ENCODE data around the gene SOCS2. TPM values are rescaled to one million over a fixed set of nuclear protein-coding genes. Genes with fewer than 3 reads are reported as not detected.

The SOCS2 gene, protein sequence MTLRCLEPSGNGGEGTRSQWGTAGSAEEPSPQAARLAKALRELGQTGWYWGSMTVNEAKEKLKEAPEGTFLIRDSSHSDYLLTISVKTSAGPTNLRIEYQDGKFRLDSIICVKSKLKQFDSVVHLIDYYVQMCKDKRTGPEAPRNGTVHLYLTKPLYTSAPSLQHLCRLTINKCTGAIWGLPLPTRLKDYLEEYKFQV
- total RNA-seq (ENCODE audit: unreplicated experiment), result 19.5 TPM
- long read RNA-seq, partial matches to known transcripts, result 0 of 11 reads
- long read RNA-seq, other reads (novel, unspliced or antisense), result 1 of 11 reads

DNA sequence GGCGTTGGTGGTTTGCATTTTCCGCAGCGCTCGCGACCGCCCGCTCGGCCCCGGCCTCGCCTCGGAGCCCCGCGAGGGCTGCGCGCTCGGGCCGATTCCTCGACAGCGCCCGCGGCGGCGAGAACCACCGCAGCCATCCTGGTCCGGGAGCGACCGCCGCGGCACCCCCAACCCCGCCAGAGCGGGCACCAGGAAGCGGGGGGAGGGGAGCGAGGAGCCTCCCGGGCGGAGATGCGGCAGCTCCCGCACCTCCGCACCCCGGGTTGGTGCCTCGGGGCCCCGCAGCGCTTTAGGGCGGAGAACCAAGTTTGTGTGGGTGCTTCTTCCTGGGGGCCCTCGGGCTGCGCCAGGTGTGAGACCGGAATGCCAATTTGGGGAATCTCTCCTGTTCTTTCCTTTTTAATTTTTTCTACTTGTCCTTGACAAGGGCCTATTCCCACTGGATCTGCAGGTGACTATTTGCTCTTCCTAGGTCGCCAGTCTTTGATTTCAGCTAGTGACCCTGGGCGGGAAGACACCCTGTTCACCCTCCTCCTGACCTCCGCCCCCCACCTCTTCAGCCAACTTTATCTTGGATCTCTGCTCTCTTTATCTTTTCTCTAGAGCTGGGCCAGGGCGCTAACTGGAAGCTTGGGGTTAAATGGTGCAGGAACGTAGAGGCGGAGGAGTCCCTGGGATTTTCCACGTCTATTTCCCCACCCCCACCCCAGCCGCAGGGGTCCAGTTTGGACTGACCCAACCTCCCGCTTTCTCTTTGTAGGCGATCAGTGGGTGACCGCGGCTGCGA is at the start of gene SOCS2:
Gene SOCS2, plus strand, starts transcription at position 751 of the 787 bp plus-strand sequence. CDS start 223 bp downstream, outside the sequence.
- Mint-ChIP-seq H3K4me3 (ENCODE audit: unreplicated experiment) (peak within 1 kb of the TSS; percentile 95), H3K4me1 (ENCODE audit: unreplicated experiment) (peaks cover 11% of the 10 kb centered on the region), H3K27ac (ENCODE audit: unreplicated experiment) (peak within 1 kb of the TSS; percentile 74), H3K9me3 (ENCODE audit: unreplicated experiment) (no peaks in the 10 kb centered on the region), H3K27me3 (ENCODE audit: unreplicated experiment) (peaks cover 19% of the 10 kb centered on the region), H3K36me3 (ENCODE audit: low read depth, unreplicated experiment) (peaks cover 12% of the 10 kb centered on the region)
- DNase-seq (ENCODE audit: low spot score), result peak; percentile 68
- TF ChIP-seq, protein P1, sequence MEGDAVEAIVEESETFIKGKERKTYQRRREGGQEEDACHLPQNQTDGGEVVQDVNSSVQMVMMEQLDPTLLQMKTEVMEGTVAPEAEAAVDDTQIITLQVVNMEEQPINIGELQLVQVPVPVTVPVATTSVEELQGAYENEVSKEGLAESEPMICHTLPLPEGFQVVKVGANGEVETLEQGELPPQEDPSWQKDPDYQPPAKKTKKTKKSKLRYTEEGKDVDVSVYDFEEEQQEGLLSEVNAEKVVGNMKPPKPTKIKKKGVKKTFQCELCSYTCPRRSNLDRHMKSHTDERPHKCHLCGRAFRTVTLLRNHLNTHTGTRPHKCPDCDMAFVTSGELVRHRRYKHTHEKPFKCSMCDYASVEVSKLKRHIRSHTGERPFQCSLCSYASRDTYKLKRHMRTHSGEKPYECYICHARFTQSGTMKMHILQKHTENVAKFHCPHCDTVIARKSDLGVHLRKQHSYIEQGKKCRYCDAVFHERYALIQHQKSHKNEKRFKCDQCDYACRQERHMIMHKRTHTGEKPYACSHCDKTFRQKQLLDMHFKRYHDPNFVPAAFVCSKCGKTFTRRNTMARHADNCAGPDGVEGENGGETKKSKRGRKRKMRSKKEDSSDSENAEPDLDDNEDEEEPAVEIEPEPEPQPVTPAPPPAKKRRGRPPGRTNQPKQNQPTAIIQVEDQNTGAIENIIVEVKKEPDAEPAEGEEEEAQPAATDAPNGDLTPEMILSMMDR (IDR thresholded peaks at IDR 0.05; ENCODE audit: unreplicated experiment), result no peak

DNA sequence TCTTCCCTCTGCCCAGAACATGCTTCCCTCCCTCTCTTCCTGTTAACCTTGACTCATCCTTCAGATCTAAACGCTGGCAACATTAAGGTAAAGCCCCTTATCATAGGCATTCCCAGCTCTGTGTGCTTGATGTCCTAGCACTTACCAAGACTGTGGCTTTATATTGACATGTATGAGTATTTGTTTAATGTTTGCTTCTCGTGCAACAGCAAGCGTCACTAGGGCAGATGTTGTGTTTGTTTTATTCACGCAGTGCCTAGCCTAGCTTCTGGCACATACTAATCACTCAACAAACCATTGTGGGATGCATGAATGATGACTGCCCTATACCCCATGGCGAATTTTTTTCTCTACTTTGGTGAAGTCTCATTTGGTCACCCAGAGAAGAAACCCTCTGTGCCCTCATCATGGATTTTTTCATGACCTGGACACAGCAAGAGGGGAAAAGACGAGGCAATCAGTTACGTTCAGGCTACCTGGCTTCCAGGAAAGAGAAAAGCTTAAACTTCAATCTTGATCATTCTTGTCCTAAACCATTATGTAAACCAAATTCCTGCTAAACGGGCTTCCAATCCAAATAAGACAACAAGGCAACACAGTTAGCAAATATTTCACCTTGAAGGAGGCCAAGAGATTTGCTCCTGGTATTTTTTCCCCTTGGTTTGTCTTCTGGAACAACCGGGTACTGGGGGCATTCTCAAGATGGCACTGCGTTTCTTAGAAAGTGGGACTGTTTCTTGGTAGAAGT is 47.9 kb upstream of the SOCS2 start:
- H3K4me1 Mint-ChIP-seq (ENCODE audit: unreplicated experiment), result peaks cover 4% of the 10 kb centered on the region
- DNase-seq (ENCODE audit: low spot score), result no peak

DNA sequence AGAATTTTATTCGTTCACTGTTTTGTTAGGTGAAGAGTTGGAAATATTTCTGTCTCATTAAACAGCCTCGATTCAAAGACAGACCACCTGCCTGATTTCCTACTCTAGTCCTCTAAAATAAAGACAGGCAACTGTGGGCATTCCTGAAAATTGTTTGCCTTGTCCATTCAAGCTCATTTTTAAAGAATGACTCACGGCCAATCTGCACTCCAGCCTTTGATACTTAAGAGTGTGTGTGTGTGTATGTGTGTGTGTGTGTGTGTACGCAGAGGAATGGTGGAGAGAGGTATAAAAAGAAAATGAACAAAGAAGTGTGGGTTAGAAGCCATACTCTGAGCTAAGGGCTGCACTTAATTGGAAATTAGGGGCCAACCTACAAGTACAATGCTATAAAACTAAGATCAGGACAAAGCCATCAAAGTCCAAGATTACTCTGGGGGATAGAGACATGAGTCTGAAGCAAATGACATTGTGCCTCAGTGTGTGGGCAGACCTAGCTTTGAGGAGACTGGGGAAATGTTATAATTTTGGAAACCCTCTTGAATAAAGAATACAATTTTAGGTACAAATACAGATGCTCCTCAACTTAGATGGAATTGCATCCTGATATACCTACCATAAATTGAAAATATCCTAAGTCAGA is 45.6 kb upstream of the SOCS2 start:
- no peak overlapping the region for H3K27ac Mint-ChIP-seq (ENCODE audit: unreplicated experiment)
- DNase-seq (ENCODE audit: low spot score), result no peak
- H3K27me3 Mint-ChIP-seq (ENCODE audit: unreplicated experiment), result peaks cover 2% of the 10 kb centered on the region
- H3K36me3 Mint-ChIP-seq (ENCODE audit: low read depth, unreplicated experiment), result no peaks in the 10 kb centered on the region
- H3K9me3 Mint-ChIP-seq (ENCODE audit: unreplicated experiment), result no peaks in the 10 kb centered on the region
- TF ChIP-seq, protein P1 (IDR thresholded peaks at IDR 0.05; ENCODE audit: unreplicated experiment), result no peak
- H3K4me3 Mint-ChIP-seq (ENCODE audit: unreplicated experiment), result no peak overlapping the region
- peaks cover 15% of the 10 kb centered on the region for H3K4me1 Mint-ChIP-seq (ENCODE audit: unreplicated experiment)

More for the DNA sequence above, 47.9 kb upstream of the SOCS2 start:
- Mint-ChIP-seq H3K27ac (ENCODE audit: unreplicated experiment) (no peak overlapping the region), H3K4me3 (ENCODE audit: unreplicated experiment) (no peak overlapping the region), H3K27me3 (ENCODE audit: unreplicated experiment) (no peaks in the 10 kb centered on the region), H3K36me3 (ENCODE audit: low read depth, unreplicated experiment) (no peaks in the 10 kb centered on the region), H3K9me3 (ENCODE audit: unreplicated experiment) (no peaks in the 10 kb centered on the region)
- TF ChIP-seq, protein P1 (IDR thresholded peaks at IDR 0.05; ENCODE audit: unreplicated experiment), result no peak

DNA sequence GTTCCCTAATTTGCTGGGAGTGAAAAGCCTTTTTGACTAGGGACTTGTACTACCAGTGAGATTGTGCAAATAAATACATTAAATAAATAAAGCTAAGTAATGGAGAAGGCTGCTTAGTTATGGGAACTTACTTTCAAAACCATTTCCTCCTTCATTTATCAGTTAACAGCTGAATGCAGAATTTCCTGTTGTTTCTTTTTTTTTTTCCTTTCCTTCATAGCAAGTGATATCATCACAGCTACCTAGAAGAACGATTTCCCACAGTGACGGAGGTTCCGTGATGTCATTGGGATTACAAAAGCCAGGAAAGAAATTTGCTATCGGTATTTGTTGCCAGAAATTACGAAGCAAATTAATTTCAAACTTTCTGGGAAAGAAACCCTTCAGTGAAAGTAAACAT is 42.1 kb upstream of the SOCS2 start:
- DNase-seq (ENCODE audit: low spot score), result no peak
- Mint-ChIP-seq H3K36me3 (ENCODE audit: low read depth, unreplicated experiment) (no peaks in the 10 kb centered on the region), H3K27me3 (ENCODE audit: unreplicated experiment) (peaks cover 4% of the 10 kb centered on the region), H3K27ac (ENCODE audit: unreplicated experiment) (peak overlapping the region; percentile 91), H3K4me3 (ENCODE audit: unreplicated experiment) (no peak overlapping the region), H3K9me3 (ENCODE audit: unreplicated experiment) (no peaks in the 10 kb centered on the region), H3K4me1 (ENCODE audit: unreplicated experiment) (peaks cover 15% of the 10 kb centered on the region)
- TF ChIP-seq, protein P1 (IDR thresholded peaks at IDR 0.05; ENCODE audit: unreplicated experiment), result no peak

Measured in endothelial cell (in vitro differentiated cells).